GM19438 (cell line): ENCODE results near the gene ADIG.

Experiments
- ATAC-seq: cut with Tn5 transposase; IDR thresholded peaks from one replicate; pipeline ENCODE4 v1.9.1; 2021; ENCODE audit warnings: low read depth; ENCODE audit not compliant: unreplicated experiment

Gene ADIG

GRCh38 chr20:38581013-38581412, at the start of gene ADIG:
Gene ADIG, plus strand, starts transcription at chr20:38581197. Its CDS starts 54 bp downstream, at chr20:38581251.
- ATAC-seq, result no peak

GRCh38 chr20:38534756-38535155, 46.2 kb upstream of the ADIG start:
- no peak for ATAC-seq

GRCh38 chr20:38536310-38536709, 44.7 kb upstream of the ADIG start:
- no peak for ATAC-seq

GRCh38 chr20:38537176-38537575, 43.8 kb upstream of the ADIG start:
- no peak for ATAC-seq

GRCh38 chr20:38538789-38539188, 42.2 kb upstream of the ADIG start:
- ATAC-seq, result no peak

- ATAC-seq, result no peak
Observed at GRCh38 chr20:38543014-38543906, 37.7 kb upstream of the ADIG start.

- no peak for ATAC-seq
Observed at GRCh38 chr20:38545771-38546170, 35.2 kb upstream of the ADIG start.

- no peak for ATAC-seq
Observed at GRCh38 chr20:38547288-38548085, 33.5 kb upstream of the ADIG start.

- ATAC-seq, result no peak
Observed at GRCh38 chr20:38548356-38549083, 32.5 kb upstream of the ADIG start.

GRCh38 chr20:38550274-38550673, 30.7 kb upstream of the ADIG start:
- ATAC-seq, result no peak

- ATAC-seq, result no peak
Observed at GRCh38 chr20:38551056-38551626, 29.9 kb upstream of the ADIG start.

GRCh38 chr20:38554986-38555385, 26.0 kb upstream of the ADIG start:
- ATAC-seq, result no peak

GRCh38 chr20:38555395-38555794, 25.6 kb upstream of the ADIG start:
- ATAC-seq, result no peak

GRCh38 chr20:38557174-38557573, 23.8 kb upstream of the ADIG start:
- ATAC-seq, result no peak

- ATAC-seq, result no peak
Observed at GRCh38 chr20:38558596-38559360, 22.2 kb upstream of the ADIG start.

GRCh38 chr20:38559764-38560163, 21.2 kb upstream of the ADIG start:
- no peak for ATAC-seq

- ATAC-seq, result no peak
Observed at GRCh38 chr20:38563802-38564431, 17.1 kb upstream of the ADIG start.

- ATAC-seq, result no peak
Observed at GRCh38 chr20:38564680-38565079, 16.3 kb upstream of the ADIG start.

- ATAC-seq, result no peak
Observed at GRCh38 chr20:38566036-38566598, 14.9 kb upstream of the ADIG start.
